ENCODE results near the gene SMIM29.
A peak's percentile ranks its signal among the peaks of the same experiment; 100 is the strongest.
"Not testable (repeated sequence)": the region's sequence is repeated elsewhere in the genome, so short reads cannot be mapped to it uniquely, and the experiment has no call there.

The SMIM29 gene

DNA sequence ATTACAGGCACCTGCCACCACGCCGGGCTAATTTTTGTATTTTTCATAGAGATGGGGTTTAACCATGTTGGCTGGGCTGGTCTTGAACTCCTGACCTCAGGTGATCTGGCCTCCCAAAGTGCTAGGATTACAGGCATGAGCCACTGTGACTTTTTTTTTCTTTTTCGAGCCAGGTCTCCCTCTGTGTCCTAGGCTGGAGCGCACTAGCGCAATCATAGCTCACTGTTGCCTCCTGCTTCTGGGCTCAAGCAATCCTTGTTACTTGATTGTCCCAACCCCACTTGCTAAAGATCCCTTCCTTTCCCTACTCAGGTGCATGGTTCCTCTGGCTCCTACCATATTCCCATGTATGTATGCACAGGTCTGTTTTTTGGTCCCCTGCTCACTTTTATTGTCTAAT, 27.4 kb upstream of the SMIM29 start:
- TF ChIP-seq, protein P1, sequence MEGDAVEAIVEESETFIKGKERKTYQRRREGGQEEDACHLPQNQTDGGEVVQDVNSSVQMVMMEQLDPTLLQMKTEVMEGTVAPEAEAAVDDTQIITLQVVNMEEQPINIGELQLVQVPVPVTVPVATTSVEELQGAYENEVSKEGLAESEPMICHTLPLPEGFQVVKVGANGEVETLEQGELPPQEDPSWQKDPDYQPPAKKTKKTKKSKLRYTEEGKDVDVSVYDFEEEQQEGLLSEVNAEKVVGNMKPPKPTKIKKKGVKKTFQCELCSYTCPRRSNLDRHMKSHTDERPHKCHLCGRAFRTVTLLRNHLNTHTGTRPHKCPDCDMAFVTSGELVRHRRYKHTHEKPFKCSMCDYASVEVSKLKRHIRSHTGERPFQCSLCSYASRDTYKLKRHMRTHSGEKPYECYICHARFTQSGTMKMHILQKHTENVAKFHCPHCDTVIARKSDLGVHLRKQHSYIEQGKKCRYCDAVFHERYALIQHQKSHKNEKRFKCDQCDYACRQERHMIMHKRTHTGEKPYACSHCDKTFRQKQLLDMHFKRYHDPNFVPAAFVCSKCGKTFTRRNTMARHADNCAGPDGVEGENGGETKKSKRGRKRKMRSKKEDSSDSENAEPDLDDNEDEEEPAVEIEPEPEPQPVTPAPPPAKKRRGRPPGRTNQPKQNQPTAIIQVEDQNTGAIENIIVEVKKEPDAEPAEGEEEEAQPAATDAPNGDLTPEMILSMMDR (IDR thresholded peaks at IDR 0.05; ENCODE audit: control insufficient read depth, insufficient read depth, low read depth, low read length, missing control alignments), result no peak
- no peak for DNase-seq (ENCODE audit: low read depth)
- H3K4me3 ChIP-seq (ENCODE audit: control insufficient read depth, low read depth, low read length), result no peak overlapping the region

DNA sequence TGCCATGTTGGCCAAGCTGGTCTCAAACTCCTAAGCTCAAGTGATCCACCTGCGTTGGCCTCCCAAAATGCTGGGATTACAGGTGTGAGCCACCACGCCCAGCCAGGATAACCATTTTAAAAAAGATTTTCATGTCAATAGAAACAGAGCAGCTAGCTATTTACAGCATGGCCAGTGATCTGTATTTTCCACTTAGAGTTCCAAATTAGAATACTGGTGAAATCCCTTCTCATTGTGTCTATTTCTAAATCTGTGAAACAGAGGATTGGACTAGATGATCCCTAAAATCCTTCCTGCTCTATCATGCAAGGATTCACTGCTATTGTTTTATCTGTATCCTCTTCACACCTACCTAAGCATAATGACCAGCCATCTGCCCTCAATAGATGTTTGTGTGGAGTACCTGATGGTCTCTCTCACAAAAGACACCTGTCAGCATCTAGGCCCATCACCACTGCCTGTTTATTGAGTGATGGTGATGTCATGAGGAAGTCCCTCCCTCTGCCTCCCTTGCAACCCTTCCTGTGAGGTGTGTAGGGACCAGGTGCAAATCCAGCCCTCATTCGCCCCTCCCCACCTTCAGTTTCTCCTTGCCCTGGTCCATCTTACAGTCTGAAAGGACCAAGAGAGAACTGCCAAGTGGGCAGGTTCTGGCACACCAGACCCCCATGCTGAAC, 26.5 kb upstream of the SMIM29 start:
- TF ChIP-seq, protein P1 (IDR thresholded peaks at IDR 0.05; ENCODE audit: control insufficient read depth, insufficient read depth, low read depth, low read length, missing control alignments), result no peak
- no peak overlapping the region for H3K4me3 ChIP-seq (ENCODE audit: control insufficient read depth, low read depth, low read length)
- DNase-seq (ENCODE audit: low read depth), result no peak

DNA sequence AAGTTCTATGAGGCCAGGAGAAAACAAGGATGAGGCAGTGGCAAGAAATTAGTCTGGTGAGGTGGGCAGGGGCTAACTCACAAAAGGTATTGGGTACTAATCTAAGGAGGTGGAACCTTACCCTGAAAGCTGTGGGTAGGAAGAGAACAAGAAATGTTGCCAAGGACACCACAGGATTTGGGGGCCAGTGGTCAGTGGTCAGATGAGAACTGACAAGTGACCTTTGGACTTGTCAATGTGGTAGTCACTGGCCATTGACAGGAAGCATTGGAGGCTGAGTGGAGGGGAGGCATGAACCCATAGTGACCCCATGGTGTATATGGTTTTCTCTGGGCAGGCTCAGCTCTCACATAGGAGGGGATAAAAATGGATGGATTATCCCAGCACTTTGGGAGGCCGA, 25.3 kb upstream of the SMIM29 start:
- H3K4me3 ChIP-seq (ENCODE audit: control insufficient read depth, low read depth, low read length), result no peak overlapping the region
- no peak for DNase-seq (ENCODE audit: low read depth)
- TF ChIP-seq, protein P1 (IDR thresholded peaks at IDR 0.05; ENCODE audit: control insufficient read depth, insufficient read depth, low read depth, low read length, missing control alignments), result no peak

DNA sequence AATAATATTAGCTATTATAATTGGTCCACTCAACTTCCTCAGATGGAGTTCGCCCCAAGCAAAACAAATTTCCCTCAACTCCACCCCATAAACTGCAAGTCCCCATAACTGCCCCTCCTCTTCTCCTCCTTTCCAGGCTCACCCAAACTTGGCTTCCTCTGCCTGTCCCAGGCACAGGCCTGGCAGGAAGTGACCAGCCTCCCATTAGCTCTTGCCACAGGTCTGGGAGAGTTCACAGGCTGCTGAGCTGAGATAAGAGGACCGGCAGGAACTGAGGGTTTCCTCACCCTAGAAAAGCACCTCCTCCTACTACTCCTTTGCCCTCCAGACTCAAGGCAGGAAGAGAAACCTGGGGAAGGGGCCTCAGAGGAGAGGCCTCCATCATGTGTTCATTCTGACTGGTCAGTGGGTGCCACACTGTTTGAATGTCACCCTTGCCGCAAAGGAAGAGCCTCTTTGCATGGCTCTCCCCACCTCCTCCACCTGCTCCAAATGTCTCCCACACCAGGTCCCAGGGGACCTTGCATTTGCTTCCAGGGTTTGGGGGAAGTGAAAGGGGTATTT, 24.5 kb upstream of the SMIM29 start:
- DNase-seq (ENCODE audit: low read depth), result peak; percentile 8
- no peak overlapping the region for H3K4me3 ChIP-seq (ENCODE audit: control insufficient read depth, low read depth, low read length)
- TF ChIP-seq, protein P1 (IDR thresholded peaks at IDR 0.05; ENCODE audit: control insufficient read depth, insufficient read depth, low read depth, low read length, missing control alignments), result no peak

DNA sequence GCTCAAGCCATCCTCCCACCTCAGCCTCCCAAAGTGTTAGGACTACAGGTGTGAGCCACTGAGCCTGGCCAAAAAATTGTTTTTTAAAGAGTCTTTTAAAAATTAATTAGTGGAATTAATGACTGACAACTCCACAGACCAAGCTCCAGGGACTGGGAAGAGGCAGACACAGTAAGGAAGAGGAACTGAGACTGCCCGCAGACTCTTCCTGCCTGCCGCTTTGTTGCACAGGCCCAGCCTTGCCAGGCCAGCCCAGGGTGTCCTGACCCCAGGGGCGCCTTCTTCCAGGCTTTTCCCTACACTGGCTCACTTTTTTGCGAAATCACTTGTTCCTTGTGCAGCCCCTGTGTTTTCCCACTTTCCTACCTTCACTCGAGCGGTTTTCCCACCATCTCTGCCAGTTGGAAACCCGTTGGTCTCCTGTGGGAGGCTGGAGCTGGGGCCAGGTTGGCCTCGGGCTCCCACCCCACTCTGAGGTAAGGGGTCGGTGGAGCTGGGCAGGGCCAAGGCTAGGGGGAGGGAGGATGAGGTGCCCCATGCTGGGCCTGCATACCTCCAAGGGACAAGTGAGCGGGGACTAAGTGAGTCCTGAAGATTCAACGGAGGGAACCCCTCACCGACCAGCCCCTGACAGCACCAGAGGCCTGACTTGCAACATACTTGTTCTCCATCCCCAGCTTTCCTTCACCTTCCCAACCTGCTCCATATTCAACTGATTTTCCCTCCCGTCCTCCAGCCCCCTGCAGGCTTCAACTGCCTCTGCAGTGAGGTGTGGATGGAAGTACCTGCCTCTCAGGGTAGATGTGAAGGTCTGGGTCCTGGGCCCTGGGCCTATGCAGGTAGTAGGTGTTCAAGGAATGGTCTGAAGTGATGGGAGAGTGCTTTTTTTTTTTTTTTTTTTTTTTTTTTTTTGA, 23.5 kb upstream of the SMIM29 start:
- DNase-seq (ENCODE audit: low read depth), result no peak
- no peak overlapping the region for H3K4me3 ChIP-seq (ENCODE audit: control insufficient read depth, low read depth, low read length)
- TF ChIP-seq, protein P1 (IDR thresholded peaks at IDR 0.05; ENCODE audit: control insufficient read depth, insufficient read depth, low read depth, low read length, missing control alignments), result no peak

DNA sequence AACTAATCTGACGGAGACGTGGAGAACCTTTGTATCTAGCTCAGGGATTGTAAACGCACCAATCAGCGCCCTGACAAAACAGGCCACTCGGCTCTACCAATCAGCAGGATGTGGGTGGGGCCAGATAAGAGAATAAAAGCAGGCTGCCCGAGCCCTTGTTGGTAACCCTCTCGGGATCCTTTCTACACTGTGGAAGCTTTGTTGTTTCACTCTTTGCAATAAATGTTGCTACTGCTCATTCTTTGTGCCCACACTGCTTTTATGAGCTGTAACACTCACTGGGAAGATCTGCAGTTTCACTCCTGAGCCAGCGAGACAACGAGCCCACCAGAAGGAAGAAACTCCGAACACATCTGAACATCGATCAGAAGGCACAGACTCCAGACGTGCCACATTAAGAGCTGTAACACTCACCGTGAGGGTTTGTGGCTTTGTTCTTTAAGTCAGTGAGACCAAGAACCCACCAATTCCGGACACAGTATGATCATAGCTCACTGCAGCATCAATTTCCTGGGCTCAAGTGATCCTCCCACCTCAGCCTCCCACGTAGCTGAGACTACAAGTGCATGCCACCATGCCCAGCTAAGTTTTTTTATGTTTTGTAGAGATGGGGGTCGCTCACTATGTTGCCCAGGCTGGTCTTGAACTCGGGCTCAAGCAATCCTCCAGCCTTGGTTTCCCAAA, 21.0 kb upstream of the SMIM29 start:
- not testable (repeated sequence) for H3K4me3 ChIP-seq (ENCODE audit: control insufficient read depth, low read depth, low read length); DNase-seq (ENCODE audit: low read depth)

DNA sequence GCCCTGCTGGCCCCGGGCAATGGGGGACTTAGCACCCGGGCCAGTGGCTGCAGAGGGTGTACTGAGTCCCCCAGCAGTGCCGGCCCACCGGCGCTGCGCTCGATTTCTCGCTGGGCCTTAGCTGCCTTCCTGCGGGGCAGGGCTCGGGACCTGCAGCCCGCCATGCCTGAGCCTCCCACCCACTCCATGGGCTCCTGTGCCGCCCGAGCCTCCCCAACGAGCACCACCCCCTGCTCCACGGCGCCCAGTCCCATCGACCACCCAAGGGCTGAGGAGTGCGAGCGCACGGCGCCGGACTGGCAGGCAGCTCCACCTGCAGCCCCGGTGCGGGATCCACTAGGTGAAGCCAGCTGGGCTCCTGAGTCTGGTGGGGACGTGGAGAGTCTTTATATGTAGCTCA, 20.3 kb upstream of the SMIM29 start:
- DNase-seq (ENCODE audit: low read depth); H3K4me3 ChIP-seq (ENCODE audit: control insufficient read depth, low read depth, low read length): not testable (repeated sequence)
